Trophoblast cell (in vitro differentiated cells and primary cell): Measurements from ENCODE around the gene DNPH1.
A peak's percentile ranks its signal among the peaks of the same experiment; 100 is the strongest.

Experiments
- DNase-seq, 2 donors: peaks; one replicate each; pipeline ENCODE4 v3.0.0-alpha.2; 2016
- H2AFZ ChIP-seq: 2 replicates; pipeline ENCODE4 v1.6.1; 2013; ENCODE audit warnings: low read length, moderate library complexity, mild to moderate bottlenecking; ENCODE audit not compliant: insufficient read depth, poor library complexity
- H2AK5ac ChIP-seq: 2 replicates; pipeline ENCODE4 v1.6.1; 2013; ENCODE audit warnings: mild to moderate bottlenecking, low read length
- H2BK120ac ChIP-seq: 2 replicates; pipeline ENCODE4 v1.6.1; 2013; ENCODE audit warnings: low read length, mild to moderate bottlenecking, moderate library complexity; ENCODE audit not compliant: insufficient read depth, poor library complexity
- H2BK12ac ChIP-seq: 2 replicates; pipeline ENCODE4 v1.6.1; 2013; ENCODE audit warnings: mild to moderate bottlenecking, low read length, moderate library complexity
- H2BK5ac ChIP-seq: 2 replicates; pipeline ENCODE4 v1.6.1; 2013; ENCODE audit warnings: low read length, low read depth, moderate library complexity, mild to moderate bottlenecking; ENCODE audit not compliant: poor library complexity
- H3K14ac ChIP-seq: 2 replicates; pipeline ENCODE4 v1.6.1; 2013; ENCODE audit warnings: mild to moderate bottlenecking, low read length
- H3K18ac ChIP-seq: 2 replicates; pipeline ENCODE4 v1.6.1; 2013; ENCODE audit warnings: mild to moderate bottlenecking, low read length
- H3K23ac ChIP-seq: 2 replicates; pipeline ENCODE4 v1.6.1; 2013; ENCODE audit warnings: low read length
- H3K27ac ChIP-seq: 2 replicates; pipeline ENCODE4 v1.5.1; 2013; ENCODE audit warnings: low read depth, mild to moderate bottlenecking, inconsistent platforms, low read length, moderate library complexity
- H3K27me3 ChIP-seq: 2 replicates; pipeline ENCODE4 v1.6.1; 2013; ENCODE audit warnings: inconsistent platforms, mild to moderate bottlenecking, low read length, moderate library complexity; ENCODE audit not compliant: insufficient read depth
- H3K36me3 ChIP-seq, 2 experiments: 1 replicate in 1 of 2; 2 replicates in 1 of 2; pipeline ENCODE4 v1.6.1; 2013; ENCODE audit warnings: low read length in 2 of 2, mild to moderate bottlenecking in 2 of 2, moderate library complexity in 1 of 2; ENCODE audit not compliant: insufficient read depth in 2 of 2, control insufficient read depth in 1 of 2
- H3K4ac ChIP-seq: 2 replicates; pipeline ENCODE4 v1.6.1; 2013; ENCODE audit warnings: low read depth, mild to moderate bottlenecking, low read length, moderate library complexity
- H3K4me1 ChIP-seq, 2 experiments: 1 replicate in 1 of 2; 2 replicates in 1 of 2; pipeline ENCODE4 v1.6.1; 2013; ENCODE audit warnings: low read length in 2 of 2, mild to moderate bottlenecking in 2 of 2, moderate library complexity in 1 of 2; ENCODE audit not compliant: insufficient read depth in 2 of 2, control insufficient read depth in 1 of 2
- H3K4me2 ChIP-seq: 2 replicates; pipeline ENCODE4 v1.6.1; 2013; ENCODE audit warnings: inconsistent platforms, mild to moderate bottlenecking, low read length, moderate library complexity
- H3K4me3 ChIP-seq: 2 replicates; pipeline ENCODE4 v1.5.1; 2013; ENCODE audit warnings: mild to moderate bottlenecking, low read depth, low read length, inconsistent platforms
- H3K79me1 ChIP-seq: one replicate; pipeline ENCODE4 v1.6.1; 2013; ENCODE audit warnings: low read length
- H3K79me2 ChIP-seq: 2 replicates; pipeline ENCODE4 v1.6.1; 2013; ENCODE audit warnings: low read length, mild to moderate bottlenecking; ENCODE audit not compliant: control insufficient read depth, insufficient read depth, poor library complexity
- H3K9ac ChIP-seq: 2 replicates; pipeline ENCODE4 v1.6.1; 2013; ENCODE audit warnings: mild to moderate bottlenecking, low read length
- H3K9me3 ChIP-seq: 2 replicates; pipeline ENCODE4 v1.6.1; 2013; ENCODE audit warnings: low read depth, mild to moderate bottlenecking, control low read depth, inconsistent platforms, low read length; ENCODE audit not compliant: insufficient read depth
- H4K12ac ChIP-seq: 2 replicates; pipeline ENCODE4 v1.6.1; 2013; ENCODE audit warnings: low read depth, mild to moderate bottlenecking, low read length, moderate library complexity
- H4K8ac ChIP-seq: 2 replicates; pipeline ENCODE4 v1.6.1; 2013; ENCODE audit warnings: low read depth, mild to moderate bottlenecking, low read length, moderate library complexity
- H4K91ac ChIP-seq: one replicate; pipeline ENCODE4 v1.6.1; 2013; ENCODE audit warnings: low read depth, mild to moderate bottlenecking, low read length, moderate library complexity
- WGBS: extraction: QIAGEN DNeasy Blood & Tissue Kit; methylation state at CpG from one replicate; pipeline ENCODE4 v1.1.7; 2013; ENCODE audit warnings: missing lambda C conversion rate; ENCODE audit not compliant: insufficient read length, insufficient coverage; ENCODE audit errors: extremely low coverage; 5-methylcytosine and 5-hydroxymethylcytosine counted together

Gene DNPH1

GRCh38 chr6:43178150-43178549 lies 51.1 kb downstream of the DNPH1 start:
- peaks cover 37 to 42% of the 10 kb centered on the region in 2 experiments for H3K36me3 ChIP-seq
- no peak for DNase-seq
- H3K4me1 ChIP-seq: peaks cover 15 to 16% of the 10 kb centered on the region in 2 experiments
- no peak overlapping the region for H3K23ac ChIP-seq
- H2BK120ac ChIP-seq: no peak overlapping the region
- H3K9ac ChIP-seq: no peak overlapping the region
- H2AFZ ChIP-seq: no peak overlapping the region
- no peak overlapping the region for H4K8ac ChIP-seq
- H2BK12ac ChIP-seq: no peak overlapping the region
- no peak overlapping the region for H4K91ac ChIP-seq
- H3K27me3 ChIP-seq: no peaks in the 10 kb centered on the region
- peaks cover 15% of the 10 kb centered on the region for H3K79me1 ChIP-seq
- H3K18ac ChIP-seq: no peak overlapping the region
- no peak overlapping the region for H3K14ac ChIP-seq
- no peak overlapping the region for H2AK5ac ChIP-seq
- no peak overlapping the region for H3K4me3 ChIP-seq
- H3K79me2 ChIP-seq: peaks cover 10% of the 10 kb centered on the region
- H4K12ac ChIP-seq: no peak overlapping the region
- no peak overlapping the region for H2BK5ac ChIP-seq
- no peaks in the 10 kb centered on the region for H3K9me3 ChIP-seq
- WGBS: no CpG with 5 or more reads among the region's 12 CpGs
- H3K27ac ChIP-seq: no peak overlapping the region
- no peak overlapping the region for H3K4ac ChIP-seq
- H3K4me2 ChIP-seq: no peak overlapping the region

GRCh38 chr6:43176423-43176786 lies 52.9 kb downstream of the DNPH1 start:
- H3K4me1 ChIP-seq: peaks cover 12 to 14% of the 10 kb centered on the region in 2 experiments
- H3K14ac ChIP-seq: no peak overlapping the region
- H3K27me3 ChIP-seq: no peaks in the 10 kb centered on the region
- no peak overlapping the region for H4K8ac ChIP-seq
- H3K4ac ChIP-seq: no peak overlapping the region
- no peak overlapping the region for H3K9ac ChIP-seq
- H2AK5ac ChIP-seq: no peak overlapping the region
- no peak overlapping the region for H2AFZ ChIP-seq
- peak overlapping the region; percentile 46 for H3K18ac ChIP-seq
- H4K12ac ChIP-seq: no peak overlapping the region
- H3K23ac ChIP-seq: no peak overlapping the region
- H3K36me3 ChIP-seq: peaks cover 37 to 42% of the 10 kb centered on the region in 2 experiments
- H3K4me2 ChIP-seq: no peak overlapping the region
- H2BK12ac ChIP-seq: no peak overlapping the region
- no peak overlapping the region for H2BK120ac ChIP-seq
- no peak overlapping the region for H4K91ac ChIP-seq
- peaks cover 17% of the 10 kb centered on the region for H3K79me2 ChIP-seq
- H3K27ac ChIP-seq: no peak overlapping the region
- H3K9me3 ChIP-seq: no peaks in the 10 kb centered on the region
- no peak overlapping the region for H3K4me3 ChIP-seq
- no peak for DNase-seq
- no peak overlapping the region for H2BK5ac ChIP-seq
- WGBS: no CpG with 5 or more reads among the region's 6 CpGs
- peaks cover 17% of the 10 kb centered on the region for H3K79me1 ChIP-seq

- no CpG with 5 or more reads among the region's 11 CpGs for whole genome bisulfite sequencing
- Histone ChIP-seq H3K23ac (no peak overlapping the region), H2AK5ac (no peak overlapping the region), H4K8ac (no peak overlapping the region), H3K4me2 (no peak overlapping the region), H3K4me3 (no peak overlapping the region), H3K9me3 (no peaks in the 10 kb centered on the region), H3K27me3 (no peaks in the 10 kb centered on the region), H2BK120ac (no peak overlapping the region), H4K12ac (no peak overlapping the region), H4K91ac (no peak overlapping the region), H3K4ac (peak overlapping the region; percentile 3), H3K79me2 (peaks cover 18% of the 10 kb centered on the region), H3K14ac (no peak overlapping the region), H2BK12ac (no peak overlapping the region), H3K4me1 (peaks cover 10 to 14% of the 10 kb centered on the region in 2 experiments), H3K36me3 (peaks cover 37 to 42% of the 10 kb centered on the region in 2 experiments), H3K18ac (peak overlapping the region; percentile 2), H2AFZ (no peak overlapping the region), H3K27ac (no peak overlapping the region), H2BK5ac (no peak overlapping the region), H3K79me1 (peaks cover 18% of the 10 kb centered on the region), H3K9ac (no peak overlapping the region)
- peak; percentile 80 to 84 for DNase-seq
Observed at GRCh38 chr6:43175676-43176422, 53.4 kb downstream of the DNPH1 start.
